Amniotic stem cell (primary cell): ENCODE data around the gene TCF19.
A peak's percentile ranks its signal among the peaks of the same experiment; 100 is the strongest.

Experiments
- DNase-seq: peaks from one replicate; lab custom pipeline; 2025; lab: John Stamatoyannopoulos, UW

Gene TCF19, protein sequence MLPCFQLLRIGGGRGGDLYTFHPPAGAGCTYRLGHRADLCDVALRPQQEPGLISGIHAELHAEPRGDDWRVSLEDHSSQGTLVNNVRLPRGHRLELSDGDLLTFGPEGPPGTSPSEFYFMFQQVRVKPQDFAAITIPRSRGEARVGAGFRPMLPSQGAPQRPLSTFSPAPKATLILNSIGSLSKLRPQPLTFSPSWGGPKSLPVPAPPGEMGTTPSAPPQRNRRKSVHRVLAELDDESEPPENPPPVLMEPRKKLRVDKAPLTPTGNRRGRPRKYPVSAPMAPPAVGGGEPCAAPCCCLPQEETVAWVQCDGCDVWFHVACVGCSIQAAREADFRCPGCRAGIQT

DNA sequence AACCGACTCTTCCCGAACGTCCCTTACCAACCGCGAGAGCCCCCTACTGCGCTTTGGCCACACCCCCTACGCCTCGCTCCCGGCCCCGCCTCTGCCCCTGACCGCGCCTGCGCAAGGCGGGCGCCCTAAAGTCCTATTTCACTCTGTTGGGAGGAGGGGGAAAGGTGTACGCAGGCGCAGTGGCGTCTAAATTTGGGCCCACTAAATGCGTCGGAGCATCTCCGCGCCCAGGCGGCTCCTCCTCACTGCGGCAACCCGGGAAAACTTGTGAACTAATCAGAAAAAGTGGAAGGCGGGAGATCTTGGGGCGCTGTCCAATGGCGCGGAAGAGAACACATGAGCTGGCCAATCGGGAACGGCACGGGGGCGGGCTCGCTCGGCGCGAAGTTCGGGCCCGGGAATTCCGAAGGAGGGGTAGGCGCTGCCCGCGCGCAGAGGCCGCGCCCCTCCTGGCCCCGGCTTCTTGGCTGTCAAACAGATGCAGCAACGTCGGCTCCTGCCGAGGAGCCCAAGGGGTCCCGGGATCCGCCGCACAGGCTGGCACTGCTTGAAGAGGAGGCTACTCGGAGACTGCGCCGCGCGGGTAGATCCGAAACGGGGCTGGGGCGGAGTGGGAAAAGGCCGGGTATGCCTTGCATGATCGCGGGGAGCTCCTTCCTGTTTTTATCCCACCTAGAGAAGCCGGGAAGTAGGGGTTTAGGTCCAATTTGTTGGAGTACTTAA is at the start of gene TCF19:
TCF19 (plus strand) TSS at position 450 of the 723 bp plus-strand sequence. CDS start 881 bp downstream, outside the sequence.
- peak; percentile 99 for DNase-seq

DNA sequence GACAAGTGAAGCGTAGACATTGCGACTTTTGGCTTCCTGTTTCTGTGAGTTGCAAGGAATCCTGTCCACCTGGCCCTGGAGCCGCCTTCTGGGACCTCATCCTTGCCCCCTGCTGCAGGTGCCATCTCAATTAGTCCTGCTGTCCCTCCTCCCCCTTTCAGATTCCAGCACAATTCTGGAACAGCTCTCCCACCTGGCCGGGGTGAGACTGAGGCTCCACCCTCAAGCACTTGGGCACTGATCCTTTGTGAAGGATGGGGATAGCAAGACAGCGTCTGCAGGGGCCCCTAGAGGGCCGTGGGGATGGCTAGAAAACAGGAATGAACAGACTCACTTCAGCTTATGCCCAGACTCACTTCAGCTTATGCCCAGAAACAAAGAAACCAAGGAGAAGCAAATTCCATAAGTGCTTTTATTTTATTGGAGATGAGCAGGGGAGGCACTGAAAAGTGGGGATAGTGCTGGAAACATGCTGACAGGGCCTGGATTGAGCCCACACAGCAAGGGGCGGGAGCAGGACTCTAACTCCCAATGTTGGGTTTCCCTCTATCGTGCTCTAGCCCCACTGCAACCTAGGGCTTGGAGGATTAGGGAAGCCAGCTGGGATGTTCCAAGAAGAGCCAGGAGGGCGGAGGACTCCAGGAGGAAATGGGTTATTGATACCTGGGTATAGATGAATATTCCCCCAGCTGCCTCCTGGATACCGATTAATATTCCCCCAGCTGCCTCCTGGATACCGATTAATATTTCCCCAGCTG is 47.4 kb upstream of the TCF19 start:
- no peak for DNase-seq

DNA sequence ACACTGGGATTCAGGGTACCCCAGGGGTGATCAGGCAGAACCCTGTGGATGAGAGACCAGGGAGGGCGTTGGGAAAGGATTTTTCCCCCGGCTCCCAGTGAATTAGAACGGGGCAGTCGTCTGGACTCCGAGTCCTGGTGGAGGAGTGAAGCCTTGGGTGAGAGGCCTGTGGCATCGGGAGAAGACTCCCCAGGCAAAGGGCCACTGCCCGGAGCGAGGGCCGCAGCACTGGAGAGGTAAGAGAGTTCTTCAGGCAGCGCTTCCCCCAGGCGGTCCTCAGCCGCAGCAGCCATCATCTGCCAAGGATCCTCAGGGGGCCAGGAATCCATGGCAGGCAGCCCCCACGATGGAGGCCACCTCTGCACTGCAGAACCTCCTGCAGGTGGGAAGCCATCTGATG is 46.7 kb upstream of the TCF19 start:
- no peak for DNase-seq

DNA sequence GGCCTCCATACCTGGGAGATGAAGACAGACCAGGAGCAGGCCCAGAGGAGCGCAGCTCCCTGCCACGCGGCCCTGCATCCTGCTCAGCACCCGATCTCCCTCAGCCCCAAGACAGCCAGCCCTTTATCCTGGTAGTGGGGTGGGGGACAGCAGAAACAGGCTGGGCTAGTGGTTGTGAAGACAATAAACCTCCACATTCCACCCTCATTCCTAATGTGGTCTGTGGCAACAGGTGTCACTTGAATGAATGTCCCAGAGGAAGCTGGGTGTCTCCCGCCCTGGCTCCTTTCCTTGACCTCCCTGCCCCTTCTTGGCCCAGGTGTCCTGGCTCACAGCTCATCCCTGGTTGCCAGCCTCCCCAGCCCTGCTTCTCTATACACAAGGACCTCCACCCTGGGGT is 45.9 kb upstream of the TCF19 start, which contains the start of gene C6orf15:
C6orf15 (minus strand) TSS at position 98 of the 400 bp plus-strand sequence; CDS start at position 78, 20 bp downstream.
- no peak for DNase-seq

DNA sequence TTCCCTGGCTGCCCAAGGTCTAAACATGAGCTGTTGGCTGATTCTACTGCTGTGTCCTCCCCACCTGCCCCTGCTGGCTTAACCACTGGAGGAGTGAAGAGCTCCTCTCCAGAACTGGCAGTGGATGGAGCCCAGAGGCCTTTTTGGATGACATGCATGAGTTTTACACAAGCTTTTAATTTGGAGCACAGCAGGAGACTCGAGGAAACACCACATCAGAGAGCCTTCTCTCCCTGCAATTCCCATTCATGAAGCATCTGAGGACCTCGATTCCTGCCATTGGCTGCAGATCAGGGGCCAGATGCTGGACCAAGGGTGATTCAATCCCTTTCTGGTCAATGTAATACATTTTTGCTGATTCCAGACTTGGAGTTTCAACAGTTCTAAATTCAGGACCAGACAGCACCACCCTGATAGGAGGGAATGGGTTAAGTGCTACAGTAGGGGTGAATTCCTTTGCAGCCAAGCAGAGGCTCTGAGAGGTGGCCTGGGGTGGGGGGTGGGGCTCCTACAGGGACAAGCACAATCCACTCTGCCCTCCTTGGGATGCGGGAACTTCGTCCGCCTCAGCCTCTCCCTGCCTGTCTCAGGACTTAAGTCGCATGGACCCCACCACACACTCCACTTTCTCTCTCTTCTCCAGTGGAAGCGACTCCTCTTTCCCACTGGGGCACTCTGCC is 44.4 kb upstream of the TCF19 start:
- no peak for DNase-seq

DNA sequence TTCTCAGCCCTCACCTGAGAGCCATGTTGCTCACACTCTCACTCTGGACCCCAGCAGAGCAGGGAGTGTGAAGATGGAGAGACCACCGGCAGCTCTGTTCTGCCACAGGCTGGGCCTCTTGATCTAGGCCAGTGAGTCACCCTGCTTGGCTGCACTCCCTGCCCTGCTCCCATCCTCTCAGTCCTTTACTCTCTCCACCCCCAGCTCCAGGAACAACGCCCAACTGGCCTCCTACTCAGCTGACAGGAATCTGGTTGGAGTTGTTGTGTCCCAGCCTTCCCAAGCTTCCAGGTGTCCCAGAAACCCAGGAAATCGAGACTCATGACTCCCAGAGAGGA is 43.9 kb upstream of the TCF19 start, which contains the start of gene PSORS1C1:
PSORS1C1 (plus strand) TSS at position 260 of the 338 bp plus-strand sequence. CDS start 14,833 bp downstream, outside the sequence.
- peak; percentile 91 for DNase-seq

DNA sequence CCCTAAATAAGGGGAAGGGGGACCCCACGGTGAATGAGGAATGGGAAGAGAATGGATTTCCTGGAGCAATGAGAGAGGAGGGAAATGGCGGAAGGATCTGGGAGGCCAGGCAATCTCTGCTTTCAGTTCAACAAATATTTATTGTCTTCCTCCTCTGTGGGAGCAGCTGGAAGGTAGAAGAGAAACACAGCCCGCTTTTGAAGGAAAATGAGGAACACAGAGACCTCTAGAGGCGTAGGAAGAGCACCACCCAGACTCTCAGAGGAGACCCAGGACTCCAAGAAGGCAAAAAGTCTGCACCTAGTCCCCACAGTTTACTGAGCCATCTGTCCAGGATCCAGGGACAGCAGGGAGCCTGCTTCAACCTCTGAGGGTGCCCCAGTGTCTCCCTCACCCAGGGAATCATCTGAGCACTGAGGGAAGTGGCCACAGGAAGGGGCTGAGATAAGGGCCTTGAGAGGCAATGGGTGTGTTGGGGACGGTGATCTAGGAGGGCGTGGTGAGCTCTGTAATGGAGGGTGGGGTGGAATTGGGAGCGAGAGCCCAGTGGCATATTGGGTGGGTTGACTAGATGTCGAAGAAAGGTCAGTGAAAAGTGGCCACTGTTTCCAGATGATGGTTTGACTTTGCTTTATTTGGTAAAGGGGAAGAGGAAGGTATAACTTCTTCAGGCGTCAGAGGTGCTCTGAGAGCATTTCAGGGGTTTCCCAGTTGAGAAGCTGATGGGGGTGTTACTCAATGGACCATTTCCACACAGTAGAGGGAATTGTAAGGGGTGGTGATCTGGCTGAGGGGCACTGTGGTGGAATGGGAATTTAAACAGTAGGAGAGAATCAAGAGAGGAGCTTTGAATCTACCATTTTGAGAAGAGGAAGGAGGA is 43.2 kb upstream of the TCF19 start:
- no peak for DNase-seq

DNA sequence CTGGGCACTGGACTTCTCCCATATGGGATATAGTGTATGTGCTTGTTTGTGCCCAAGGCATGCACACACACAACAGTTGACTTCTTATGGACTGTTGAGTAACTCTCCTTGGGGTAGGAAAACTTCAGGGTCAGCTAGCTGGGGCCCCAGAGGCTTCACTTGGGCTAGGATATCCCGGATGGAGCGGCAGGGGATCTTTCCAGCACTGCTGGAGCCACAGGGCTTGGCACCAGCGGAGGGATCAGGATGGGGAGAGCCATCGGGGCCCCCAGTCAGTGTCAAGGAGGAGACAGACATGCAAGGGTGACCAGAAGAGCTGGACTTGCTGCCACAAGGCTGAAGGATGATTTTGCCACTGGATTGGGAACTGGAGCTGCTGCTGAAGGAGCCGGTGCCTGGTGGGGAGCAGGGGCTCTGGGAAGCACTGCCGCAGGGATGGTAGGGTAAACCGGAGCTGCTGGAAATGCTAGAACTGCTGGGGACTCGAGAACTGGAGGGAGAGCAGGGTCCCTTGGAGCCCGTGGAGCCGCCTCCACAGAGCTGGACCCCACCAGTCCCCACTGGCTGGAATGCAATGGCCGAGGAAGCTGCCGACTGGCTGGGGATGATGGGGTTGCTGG is 42.3 kb upstream of the TCF19 start:
- no peak for DNase-seq

DNA sequence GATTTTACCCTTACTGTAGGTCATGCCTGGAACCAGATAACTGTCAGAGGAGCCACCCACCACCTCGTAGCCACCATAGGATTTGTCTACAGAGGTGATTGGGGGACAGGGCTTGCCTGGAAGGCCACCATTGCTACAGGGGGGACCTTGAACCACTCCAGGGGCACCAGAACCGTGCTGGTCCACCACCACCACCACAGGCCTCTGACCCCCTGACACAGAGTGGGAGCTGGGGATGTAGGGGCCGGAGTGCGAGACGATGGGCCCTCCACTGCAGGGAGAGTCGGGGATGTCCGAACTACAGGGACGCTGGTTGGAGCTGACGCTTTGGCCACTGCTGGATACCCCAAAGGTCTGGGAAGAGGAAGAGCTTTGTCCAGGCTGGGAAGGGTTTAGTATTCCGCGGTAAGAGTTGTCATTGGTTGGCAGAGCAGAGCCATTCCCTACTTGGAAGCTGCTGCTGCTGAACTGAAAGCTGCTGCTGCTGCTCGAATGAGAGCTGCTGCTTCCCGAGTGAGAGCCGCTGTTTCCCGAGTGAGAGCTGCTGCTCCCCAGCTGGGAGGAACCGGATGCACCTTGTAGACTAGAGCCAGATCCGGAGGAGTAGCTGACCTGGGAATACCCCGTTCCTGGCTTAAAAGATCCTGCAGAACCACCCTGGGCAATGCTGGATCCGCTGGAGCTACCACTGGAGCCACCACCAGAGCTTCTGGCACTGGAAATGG is 41.6 kb upstream of the TCF19 start:
- no peak for DNase-seq

DNA sequence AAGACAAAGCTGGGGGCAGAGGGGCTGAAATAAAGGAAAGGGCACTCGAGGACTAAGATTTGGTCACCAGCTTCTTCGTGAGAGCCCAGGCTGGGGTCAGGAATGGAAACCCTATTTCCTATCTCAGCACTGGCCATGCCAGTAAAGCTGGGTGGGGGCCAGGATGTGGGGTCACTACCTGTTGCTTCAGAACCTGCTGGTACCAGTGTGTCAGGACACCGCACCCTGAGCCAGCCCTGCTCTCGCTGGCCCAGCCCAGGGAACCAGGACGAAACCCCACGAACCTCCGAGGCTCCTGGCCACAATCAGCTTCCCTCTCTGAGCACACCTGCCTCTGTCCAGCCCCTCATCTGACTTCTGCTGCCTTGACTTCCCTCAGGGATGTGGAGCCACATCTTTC is 40.2 kb upstream of the TCF19 start:
- DNase-seq: no peak

DNA sequence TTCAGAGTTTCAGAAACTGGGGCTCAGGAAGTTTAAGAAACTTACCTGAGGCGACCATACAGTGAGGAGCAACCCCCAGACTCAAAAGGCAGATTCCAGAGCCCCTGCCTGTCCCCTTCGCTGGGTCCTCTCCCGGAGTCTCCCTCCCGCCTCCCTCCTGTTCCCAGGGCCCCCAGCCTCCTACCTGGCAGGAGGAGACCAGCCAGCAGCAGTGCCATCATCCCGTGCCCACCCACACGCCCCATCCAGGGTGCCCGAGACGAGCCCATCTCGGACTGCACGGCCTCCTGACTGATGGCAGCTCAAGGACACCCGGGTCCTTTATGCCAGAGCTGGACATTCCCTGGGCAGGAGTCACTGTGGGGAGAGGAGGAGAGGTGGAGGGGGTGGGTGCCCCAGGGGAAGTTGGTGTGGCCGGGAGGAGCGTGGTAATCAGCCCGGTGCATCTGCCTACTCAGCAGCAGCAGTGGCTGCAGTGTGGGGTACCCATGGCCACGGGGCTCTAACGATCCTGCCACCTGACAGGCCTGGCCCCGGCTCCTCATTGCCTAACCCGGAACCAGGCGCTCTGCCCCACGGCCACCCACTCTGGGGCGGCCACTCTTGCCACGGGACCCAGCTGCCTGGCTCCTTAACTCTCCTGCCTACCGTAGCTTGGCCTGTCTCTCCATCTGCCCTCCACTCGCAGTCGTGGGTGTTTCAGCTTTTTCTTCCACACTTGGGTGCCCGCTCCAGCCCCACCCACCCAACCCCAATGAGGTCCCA is 38.1 kb upstream of the TCF19 start, which contains the start of gene CDSN:
CDSN (minus strand) TSS at position 296 of the 765 bp plus-strand sequence; CDS start at position 269, 27 bp downstream.
- no peak for DNase-seq

DNA sequence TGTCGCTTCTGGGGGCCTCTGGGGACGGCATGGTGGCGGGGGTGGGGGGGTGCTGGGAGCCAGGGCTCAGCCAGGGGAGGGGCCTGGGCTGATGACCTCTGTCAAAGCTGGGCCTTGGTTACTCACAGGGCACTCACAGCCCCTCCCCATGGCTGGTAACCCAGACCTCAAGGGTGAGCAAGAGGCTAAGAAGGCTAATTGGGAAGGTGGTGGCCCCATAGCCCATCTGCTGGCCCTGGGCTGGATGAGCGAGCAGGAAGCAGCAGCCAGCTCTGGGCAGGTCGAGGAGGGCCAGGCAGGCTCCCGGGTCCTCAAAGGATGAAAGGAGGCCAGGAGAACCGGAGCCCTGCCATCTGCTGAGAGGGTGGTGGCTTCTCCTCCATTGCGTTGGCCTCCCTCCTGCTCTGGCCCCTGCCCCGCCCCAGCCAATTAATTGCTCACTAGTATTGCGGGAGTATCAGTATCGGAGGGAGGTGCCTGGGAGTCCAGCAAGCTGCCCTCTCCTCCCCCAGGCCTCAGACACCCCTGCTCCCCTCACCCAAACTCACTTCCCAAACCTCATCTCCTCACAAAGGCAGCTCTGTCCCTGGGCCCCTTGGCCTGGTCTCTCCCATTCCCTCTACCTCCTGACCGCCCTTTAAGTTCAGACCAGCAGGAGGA is 37.1 kb upstream of the TCF19 start:
- DNase-seq: no peak

DNA sequence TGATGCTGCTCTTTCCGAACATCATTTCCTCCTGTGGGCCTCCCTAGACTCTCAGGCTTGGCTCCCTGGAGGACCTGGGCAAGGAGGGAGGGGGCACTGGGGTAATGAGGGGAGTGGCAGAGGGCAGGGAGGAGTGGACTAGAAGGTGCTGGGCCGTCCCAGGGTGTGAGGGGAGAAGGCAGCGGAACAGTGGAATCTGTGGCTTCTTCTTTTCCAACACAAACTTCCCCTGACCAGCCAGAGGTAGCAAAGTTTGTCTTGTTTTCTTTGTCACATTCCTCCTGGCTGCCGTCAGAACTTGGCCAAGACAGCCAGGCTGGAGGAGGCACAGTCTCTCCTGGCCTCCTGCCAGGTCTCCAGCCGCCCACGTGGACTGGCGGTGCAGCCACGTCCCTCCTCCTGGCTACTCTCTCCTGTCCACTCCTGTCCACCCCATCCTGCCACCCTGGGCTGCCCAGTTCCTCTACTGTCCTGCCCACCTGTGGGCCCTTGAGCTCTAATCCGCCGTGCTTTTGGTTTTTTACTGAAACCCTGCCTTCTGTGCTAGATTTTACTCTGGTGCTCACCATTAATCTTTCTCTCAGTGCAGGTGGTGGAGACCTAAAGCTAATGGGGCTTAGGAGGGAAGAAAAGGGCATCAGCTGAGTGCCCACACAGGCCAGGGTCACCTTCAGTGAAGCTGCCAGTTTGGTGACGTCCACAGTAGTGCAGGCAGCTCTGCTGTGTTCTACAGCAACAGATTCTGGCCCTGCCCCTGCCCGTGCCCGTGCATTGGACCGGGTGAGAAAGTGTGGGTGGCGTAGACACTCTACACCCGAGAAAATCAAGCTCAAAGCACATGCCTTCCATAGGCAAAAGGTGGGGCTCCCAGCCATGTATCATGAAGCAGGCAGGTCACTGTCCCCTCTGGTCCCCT is 35.3 kb upstream of the TCF19 start:
- DNase-seq: peak; percentile 64

DNA sequence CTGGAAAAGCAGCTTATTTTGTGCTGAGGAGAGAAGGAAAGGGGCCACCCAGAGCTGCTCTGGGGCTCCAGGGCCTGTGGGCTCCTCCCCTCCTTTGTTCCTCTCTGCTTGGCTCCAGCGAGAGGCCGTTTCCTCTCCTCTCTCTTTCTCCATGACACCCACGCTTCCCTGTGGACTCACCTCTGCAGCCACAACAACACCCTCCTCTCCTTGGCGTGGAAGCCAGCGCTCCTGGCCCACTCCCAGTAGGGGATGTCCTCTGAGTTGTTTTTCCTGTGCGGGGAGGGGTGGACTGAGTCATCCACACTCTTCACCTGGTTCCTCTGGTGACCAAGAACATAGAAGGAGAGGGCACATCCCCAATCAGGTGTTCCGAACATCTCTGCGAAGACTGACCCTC is 33.2 kb upstream of the TCF19 start:
- no peak for DNase-seq

DNA sequence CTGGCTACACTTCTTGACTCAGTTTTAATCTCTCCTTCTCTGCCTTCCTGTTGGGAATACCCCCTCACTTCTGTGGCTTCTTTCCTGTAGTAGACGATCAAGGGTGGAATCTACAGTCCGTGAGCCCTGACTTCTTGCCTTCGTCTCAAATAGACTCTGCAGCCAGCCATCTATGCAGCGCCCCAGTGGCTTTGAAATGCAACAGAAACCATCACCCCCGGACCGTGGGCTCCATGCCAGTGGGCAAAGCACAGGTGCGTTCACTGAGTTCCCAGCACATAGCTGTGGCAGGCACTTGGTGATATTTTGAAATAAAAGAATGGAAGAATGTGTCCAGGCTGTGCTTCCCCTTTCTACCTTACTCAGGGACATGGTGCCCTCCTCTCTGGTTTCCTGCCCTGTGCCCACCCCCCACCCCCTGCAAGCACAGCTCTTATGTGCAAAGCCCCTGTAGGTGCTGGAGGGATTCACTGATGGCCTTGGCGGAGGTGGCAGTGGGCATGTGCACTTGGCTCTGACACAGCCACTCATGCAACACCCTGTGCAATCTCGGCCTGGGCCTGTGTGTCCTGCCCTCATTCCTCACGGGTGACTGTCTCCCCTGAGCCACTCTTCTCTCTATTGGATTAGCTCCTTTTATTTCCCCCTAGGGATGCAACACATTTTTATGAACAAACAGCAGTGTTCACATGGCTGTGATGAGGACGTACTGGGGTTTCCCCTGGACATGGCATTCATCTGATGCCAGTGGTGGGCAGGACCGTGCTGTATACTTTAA is 32.6 kb upstream of the TCF19 start:
- DNase-seq: no peak

DNA sequence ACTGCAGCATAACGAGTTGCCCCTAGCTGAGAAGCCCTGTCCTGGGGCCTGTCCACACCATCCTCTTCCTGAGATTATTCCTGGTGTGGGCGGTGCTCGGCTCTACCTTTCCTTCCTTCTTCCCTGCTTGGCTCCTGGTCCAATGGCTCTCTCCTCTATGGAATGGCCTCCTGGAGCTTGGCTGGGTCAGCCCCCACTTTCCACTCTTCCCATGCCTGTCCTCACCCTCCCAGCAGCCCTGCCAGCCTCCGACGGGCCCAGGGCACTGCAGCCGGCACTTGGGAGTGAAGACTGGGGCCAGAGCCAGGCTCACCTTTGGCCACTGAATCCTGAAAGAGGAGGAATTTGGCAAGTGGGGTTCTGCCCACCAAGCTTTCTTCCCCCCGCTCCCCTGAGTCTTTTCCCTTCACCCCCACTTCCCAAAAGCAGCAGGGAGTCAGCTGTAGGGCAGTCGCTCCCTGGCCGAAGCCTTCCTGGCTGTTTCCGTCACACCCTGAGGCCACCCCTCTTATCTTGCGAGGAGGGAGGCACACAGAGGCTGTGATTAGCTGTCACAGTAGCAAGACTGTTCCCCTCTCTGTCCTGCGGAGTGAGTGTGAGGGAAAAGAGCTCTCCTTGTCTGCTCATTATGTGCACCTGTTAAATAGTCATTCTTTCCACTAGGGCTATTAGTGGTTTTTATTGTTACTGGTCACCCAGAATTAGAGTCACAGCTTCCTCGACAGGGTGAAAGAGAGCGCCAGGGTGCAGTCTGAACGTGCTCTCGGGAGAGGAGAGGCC is 31.8 kb upstream of the TCF19 start:
- DNase-seq: no peak
